Measurements from ENCODE around the gene PGA5.

PGA5 gene

DNA sequence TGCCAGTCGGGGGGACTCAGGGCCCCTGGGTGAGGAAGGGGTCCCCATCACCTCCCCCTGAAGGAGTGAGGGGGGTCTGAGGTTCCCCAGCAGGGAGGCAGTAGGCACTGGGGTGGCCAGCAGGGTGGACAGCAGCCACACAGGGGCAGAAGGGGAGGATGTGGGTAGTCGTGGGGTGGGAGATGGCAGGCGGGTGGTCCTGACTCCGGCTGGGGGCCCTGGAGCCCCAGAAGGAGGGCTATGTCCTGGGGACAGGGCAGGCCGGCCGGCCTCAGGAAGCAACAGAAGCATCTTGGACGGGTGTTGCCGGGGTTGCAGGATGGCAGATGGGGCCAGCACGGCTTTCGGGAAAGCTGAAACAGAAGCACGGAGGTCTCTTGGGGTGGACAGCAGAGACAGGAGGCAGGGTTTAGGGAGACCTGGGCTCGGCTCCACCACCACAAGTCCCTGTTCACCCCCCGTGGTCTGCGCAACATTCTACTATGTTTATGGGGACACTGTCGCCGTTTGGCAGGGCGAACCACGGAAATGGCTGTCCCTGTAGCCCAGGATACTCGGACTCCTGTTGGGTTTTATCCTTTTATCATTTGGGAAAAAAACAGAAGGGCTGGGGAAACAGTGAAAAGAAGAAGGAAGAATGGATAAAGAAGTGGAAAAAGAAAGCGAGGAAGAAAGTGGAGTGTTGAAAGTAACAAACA, 40.1 kb downstream of the PGA5 start:
- TF ChIP-seq, protein P1, sequence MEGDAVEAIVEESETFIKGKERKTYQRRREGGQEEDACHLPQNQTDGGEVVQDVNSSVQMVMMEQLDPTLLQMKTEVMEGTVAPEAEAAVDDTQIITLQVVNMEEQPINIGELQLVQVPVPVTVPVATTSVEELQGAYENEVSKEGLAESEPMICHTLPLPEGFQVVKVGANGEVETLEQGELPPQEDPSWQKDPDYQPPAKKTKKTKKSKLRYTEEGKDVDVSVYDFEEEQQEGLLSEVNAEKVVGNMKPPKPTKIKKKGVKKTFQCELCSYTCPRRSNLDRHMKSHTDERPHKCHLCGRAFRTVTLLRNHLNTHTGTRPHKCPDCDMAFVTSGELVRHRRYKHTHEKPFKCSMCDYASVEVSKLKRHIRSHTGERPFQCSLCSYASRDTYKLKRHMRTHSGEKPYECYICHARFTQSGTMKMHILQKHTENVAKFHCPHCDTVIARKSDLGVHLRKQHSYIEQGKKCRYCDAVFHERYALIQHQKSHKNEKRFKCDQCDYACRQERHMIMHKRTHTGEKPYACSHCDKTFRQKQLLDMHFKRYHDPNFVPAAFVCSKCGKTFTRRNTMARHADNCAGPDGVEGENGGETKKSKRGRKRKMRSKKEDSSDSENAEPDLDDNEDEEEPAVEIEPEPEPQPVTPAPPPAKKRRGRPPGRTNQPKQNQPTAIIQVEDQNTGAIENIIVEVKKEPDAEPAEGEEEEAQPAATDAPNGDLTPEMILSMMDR (IDR thresholded peaks at IDR 0.05; ENCODE audit: borderline replicate concordance, extremely low read depth, low read length, poor library complexity, severe bottlenecking) = no peak
- TF ChIP-seq EZH2 (IDR thresholded peaks at IDR 0.05; ENCODE audit: borderline replicate concordance, low read depth, low read length, severe bottlenecking) = no peak
- ATAC-seq (ENCODE audit: insufficient read depth, low read depth) (no peak), DNase-seq (no peak)
- no peak overlapping the region for H3K4me2 ChIP-seq (ENCODE audit: insufficient read depth, low read length)
- H3K79me2 ChIP-seq (ENCODE audit: insufficient read depth, low read length) = no peaks in the 10 kb centered on the region
- no peaks in the 10 kb centered on the region for H3K9me3 ChIP-seq (ENCODE audit: insufficient read depth, low read length, severe bottlenecking)
- no peak overlapping the region for H2AFZ ChIP-seq (ENCODE audit: low read depth, low read length)
- H3K4me1 ChIP-seq (ENCODE audit: insufficient read depth, low read length) = no peaks in the 10 kb centered on the region
- H3K9ac ChIP-seq (ENCODE audit: low read depth, low read length) = no peak overlapping the region
- H3K36me3 ChIP-seq (ENCODE audit: insufficient read depth, low read length) = no peaks in the 10 kb centered on the region
- no peak overlapping the region for H3K27ac ChIP-seq (ENCODE audit: low read length)
- H3K27me3 ChIP-seq (ENCODE audit: insufficient read depth, low read length, poor library complexity) = peaks cover 3% of the 10 kb centered on the region
- no peaks in the 10 kb centered on the region for H4K20me1 ChIP-seq (ENCODE audit: insufficient read depth, low read length)
- H3K4me3 ChIP-seq (ENCODE audit: low read depth in 1 of 2, low read length in 2 of 2) = no peak overlapping the region

DNA sequence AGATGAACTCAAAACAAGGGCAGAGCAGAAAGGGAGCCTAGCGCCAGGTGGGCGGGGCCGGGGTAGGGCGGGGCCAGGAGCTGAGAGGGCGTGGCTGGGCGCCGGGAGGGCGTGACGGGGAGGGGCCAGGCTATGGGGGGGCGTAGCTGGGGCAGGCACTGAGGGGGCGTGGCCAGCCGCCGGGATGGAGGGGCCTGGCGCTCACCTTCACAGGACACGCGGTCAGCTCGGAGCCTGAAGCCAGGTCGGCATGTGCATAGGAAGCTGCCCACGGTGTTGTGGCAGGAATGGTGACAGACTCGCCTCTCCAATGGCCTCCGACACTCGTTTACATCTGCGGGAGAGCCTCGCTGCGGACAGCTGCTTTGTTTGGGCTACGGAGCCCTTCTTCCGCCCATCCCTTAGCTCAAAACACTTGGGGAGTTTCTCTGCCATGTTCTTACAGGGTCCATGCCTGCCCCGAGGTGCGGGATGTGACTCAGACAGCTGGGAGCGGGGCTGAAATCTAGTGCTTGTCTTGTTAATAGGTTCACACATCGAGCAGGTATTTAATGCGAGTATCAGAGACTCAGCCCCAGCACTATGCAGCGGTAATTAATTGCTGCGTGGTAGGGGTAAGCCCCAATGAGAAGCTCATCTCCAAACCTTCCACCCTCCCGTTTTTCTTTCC, 40.7 kb downstream of the PGA5 start:
- H3K4me1 ChIP-seq (ENCODE audit: insufficient read depth, low read length) = no peaks in the 10 kb centered on the region
- H4K20me1 ChIP-seq (ENCODE audit: insufficient read depth, low read length) = no peaks in the 10 kb centered on the region
- H3K36me3 ChIP-seq (ENCODE audit: insufficient read depth, low read length) = no peaks in the 10 kb centered on the region
- peaks cover 3% of the 10 kb centered on the region for H3K27me3 ChIP-seq (ENCODE audit: insufficient read depth, low read length, poor library complexity)
- no peak for TF ChIP-seq EZH2 (IDR thresholded peaks at IDR 0.05; ENCODE audit: borderline replicate concordance, low read depth, low read length, severe bottlenecking)
- TF ChIP-seq, protein P1 (IDR thresholded peaks at IDR 0.05; ENCODE audit: borderline replicate concordance, extremely low read depth, low read length, poor library complexity, severe bottlenecking) = no peak
- DNase-seq (peak; percentile 30), ATAC-seq (ENCODE audit: insufficient read depth, low read depth) (peak; percentile 73)
- H3K79me2 ChIP-seq (ENCODE audit: insufficient read depth, low read length) = no peaks in the 10 kb centered on the region
- H3K4me3 ChIP-seq (ENCODE audit: low read depth in 1 of 2, low read length in 2 of 2) = no peak overlapping the region
- H2AFZ ChIP-seq (ENCODE audit: low read depth, low read length) = no peak overlapping the region
- no peaks in the 10 kb centered on the region for H3K9me3 ChIP-seq (ENCODE audit: insufficient read depth, low read length, severe bottlenecking)
- no peak overlapping the region for H3K9ac ChIP-seq (ENCODE audit: low read depth, low read length)
- no peak overlapping the region for H3K4me2 ChIP-seq (ENCODE audit: insufficient read depth, low read length)
- no peak overlapping the region for H3K27ac ChIP-seq (ENCODE audit: low read length)

DNA sequence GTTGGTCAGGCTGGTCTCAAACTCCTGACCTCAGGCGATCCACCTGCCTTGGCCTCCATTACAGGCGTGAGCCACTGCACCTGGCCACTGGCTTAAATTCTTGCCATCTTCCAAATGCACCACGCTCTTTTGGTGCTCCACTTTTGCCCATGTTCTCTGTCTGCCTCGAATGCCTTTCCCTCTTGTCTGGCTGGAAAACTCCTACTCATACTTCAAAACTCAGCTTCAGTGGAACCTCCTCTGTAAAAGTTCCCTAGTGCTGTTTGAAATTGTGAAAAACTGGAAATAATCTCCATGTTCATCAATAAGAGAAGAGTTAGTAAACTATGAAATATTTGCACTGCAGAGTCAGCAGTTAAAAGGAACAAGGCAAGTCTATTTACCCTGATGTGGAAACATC, 42.6 kb downstream of the PGA5 start:
- DNase-seq = no peak

More for the DNA sequence above, 42.6 kb downstream of the PGA5 start:
- H3K79me2 ChIP-seq (ENCODE audit: insufficient read depth, low read length) = no peaks in the 10 kb centered on the region
- H3K27ac ChIP-seq (ENCODE audit: low read length) = no peak overlapping the region
- H3K9me3 ChIP-seq (ENCODE audit: insufficient read depth, low read length, severe bottlenecking) = no peaks in the 10 kb centered on the region
- no peak for ATAC-seq (ENCODE audit: insufficient read depth, low read depth)
- no peaks in the 10 kb centered on the region for H3K4me1 ChIP-seq (ENCODE audit: insufficient read depth, low read length)
- no peaks in the 10 kb centered on the region for H3K36me3 ChIP-seq (ENCODE audit: insufficient read depth, low read length)
- H2AFZ ChIP-seq (ENCODE audit: low read depth, low read length) = no peak overlapping the region
- H4K20me1 ChIP-seq (ENCODE audit: insufficient read depth, low read length) = no peaks in the 10 kb centered on the region
- no peaks in the 10 kb centered on the region for H3K27me3 ChIP-seq (ENCODE audit: insufficient read depth, low read length, poor library complexity)
- no peak overlapping the region for H3K4me3 ChIP-seq (ENCODE audit: low read depth in 1 of 2, low read length in 2 of 2)
- no peak for TF ChIP-seq EZH2 (IDR thresholded peaks at IDR 0.05; ENCODE audit: borderline replicate concordance, low read depth, low read length, severe bottlenecking)
- TF ChIP-seq, protein P1 (IDR thresholded peaks at IDR 0.05; ENCODE audit: borderline replicate concordance, extremely low read depth, low read length, poor library complexity, severe bottlenecking) = no peak
- no peak overlapping the region for H3K9ac ChIP-seq (ENCODE audit: low read depth, low read length)
- no peak overlapping the region for H3K4me2 ChIP-seq (ENCODE audit: insufficient read depth, low read length)

All from DND-41 (cell line).